Measurements from ENCODE around the gene COL4A2. TPM values are rescaled to one million over a fixed set of nuclear protein-coding genes. Genes with fewer than 3 reads are reported as not detected.

COL4A2 gene
- total RNA-seq, 2 experiments from 2014 or later, result not detected

GRCh38 chr13:110519506-110519905, 212.4 kb downstream of the COL4A2 start:
- POLR2A ChIA-PET, result no interaction called here

GRCh38 chr13:110520431-110521295, 213.6 kb downstream of the COL4A2 start:
- ChIA-PET POLR2A (no interaction called here), CTCF (interaction anchor here (1.1 kb wide), 1 partner anchor 291 kb away, joined by 3 read pairs; no protein-coding TSS in a partner anchor)
- H3K27me3 Mint-ChIP-seq, result no peaks in the 10 kb centered on the region
- no peak for DNase-seq
- peaks cover 1% of the 10 kb centered on the region for H3K36me3 Mint-ChIP-seq (ENCODE audit: low read depth)
- H3K4me3 Mint-ChIP-seq, result no peak overlapping the region
- H3K9me3 Mint-ChIP-seq, result no peaks in the 10 kb centered on the region
- H3K27ac Mint-ChIP-seq, result no peak overlapping the region
- H3K4me1 Mint-ChIP-seq, result peaks cover 41% of the 10 kb centered on the region

More at GRCh38 chr13:110519506-110519905, 212.4 kb downstream of the COL4A2 start:
- CTCF ChIA-PET, result interaction anchor here (1.0 kb wide), 1 partner anchor 11 kb away, joined by 3 read pairs; no protein-coding TSS in a partner anchor
- Mint-ChIP-seq H3K27me3 (no peaks in the 10 kb centered on the region), H3K4me1 (peaks cover 38% of the 10 kb centered on the region), H3K27ac (no peak overlapping the region), H3K4me3 (no peak overlapping the region), H3K9me3 (no peaks in the 10 kb centered on the region), H3K36me3 (ENCODE audit: low read depth) (peaks cover 1% of the 10 kb centered on the region)
- no peak for DNase-seq

- peaks cover 42% of the 10 kb centered on the region for H3K4me1 Mint-ChIP-seq
- H3K9me3 Mint-ChIP-seq, result no peaks in the 10 kb centered on the region
- ChIA-PET CTCF (interaction anchor here (0.6 to 1.1 kb wide), 2 partner anchors 13 to 291 kb away, joined by 3 read pairs; no protein-coding TSS in a partner anchor), POLR2A (no interaction called here)
- H3K36me3 Mint-ChIP-seq (ENCODE audit: low read depth), result peaks cover 1% of the 10 kb centered on the region
- H3K27me3 Mint-ChIP-seq, result no peaks in the 10 kb centered on the region
- no peak overlapping the region for H3K4me3 Mint-ChIP-seq
- H3K27ac Mint-ChIP-seq, result no peak overlapping the region
- no peak for DNase-seq
Measured at GRCh38 chr13:110521296-110521680, 214.2 kb downstream of the COL4A2 start.

GRCh38 chr13:110521946-110522345, 214.9 kb downstream of the COL4A2 start:
- no peaks in the 10 kb centered on the region for H3K9me3 Mint-ChIP-seq
- H3K36me3 Mint-ChIP-seq (ENCODE audit: low read depth), result peaks cover 1% of the 10 kb centered on the region
- no peaks in the 10 kb centered on the region for H3K27me3 Mint-ChIP-seq
- H3K27ac Mint-ChIP-seq, result no peak overlapping the region
- POLR2A ChIA-PET, result no interaction called here
- no peak for DNase-seq
- CTCF ChIA-PET, result interaction anchor here (0.6 to 1.1 kb wide), 2 partner anchors 12 to 290 kb away, joined by 3 read pairs; no protein-coding TSS in a partner anchor
- H3K4me1 Mint-ChIP-seq, result peaks cover 43% of the 10 kb centered on the region
- H3K4me3 Mint-ChIP-seq, result no peak overlapping the region

GRCh38 chr13:110522721-110523120, 215.6 kb downstream of the COL4A2 start:
- CTCF ChIA-PET, result no interaction called here
- POLR2A ChIA-PET, result interaction anchor here (0.6 kb wide), 1 partner anchor 193 kb away, joined by 11 read pairs; no protein-coding TSS in a partner anchor
- Mint-ChIP-seq H3K9me3 (no peaks in the 10 kb centered on the region), H3K27me3 (no peaks in the 10 kb centered on the region), H3K4me3 (no peak overlapping the region), H3K36me3 (ENCODE audit: low read depth) (peaks cover 1% of the 10 kb centered on the region), H3K27ac (no peak overlapping the region), H3K4me1 (peaks cover 43% of the 10 kb centered on the region)
- no peak for DNase-seq

- H3K9me3 Mint-ChIP-seq, result no peaks in the 10 kb centered on the region
- CTCF ChIA-PET, result no interaction called here
- H3K4me1 Mint-ChIP-seq, result peaks cover 43% of the 10 kb centered on the region
- POLR2A ChIA-PET, result no interaction called here
- no peak overlapping the region for H3K4me3 Mint-ChIP-seq
- no peak overlapping the region for H3K27ac Mint-ChIP-seq
- H3K27me3 Mint-ChIP-seq, result no peaks in the 10 kb centered on the region
- peaks cover 1% of the 10 kb centered on the region for H3K36me3 Mint-ChIP-seq (ENCODE audit: low read depth)
- DNase-seq, result no peak
Measured at GRCh38 chr13:110523180-110523579, 216.1 kb downstream of the COL4A2 start.

GRCh38 chr13:110523838-110524540, 216.9 kb downstream of the COL4A2 start:
- H3K27ac Mint-ChIP-seq, result peak overlapping the region; percentile 79
- POLR2A ChIA-PET, result no interaction called here
- peaks cover 1% of the 10 kb centered on the region for H3K36me3 Mint-ChIP-seq (ENCODE audit: low read depth)
- no peak for DNase-seq
- peak overlapping the region; percentile 1 for H3K4me3 Mint-ChIP-seq
- CTCF ChIA-PET, result no interaction called here
- H3K27me3 Mint-ChIP-seq, result no peaks in the 10 kb centered on the region
- H3K9me3 Mint-ChIP-seq, result peaks cover 3% of the 10 kb centered on the region
- peaks cover 43% of the 10 kb centered on the region for H3K4me1 Mint-ChIP-seq

GRCh38 chr13:110524541-110525257, 217.6 kb downstream of the COL4A2 start:
- ChIA-PET CTCF (no interaction called here), POLR2A (no interaction called here)
- H3K27me3 Mint-ChIP-seq, result no peaks in the 10 kb centered on the region
- H3K4me3 Mint-ChIP-seq, result peak overlapping the region; percentile 1
- H3K9me3 Mint-ChIP-seq, result peaks cover 7% of the 10 kb centered on the region
- DNase-seq, result peak; percentile 46
- peak overlapping the region; percentile 79 for H3K27ac Mint-ChIP-seq
- H3K4me1 Mint-ChIP-seq, result peaks cover 43% of the 10 kb centered on the region
- H3K36me3 Mint-ChIP-seq (ENCODE audit: low read depth), result peaks cover 1% of the 10 kb centered on the region

GRCh38 chr13:110525328-110526319, 218.5 kb downstream of the COL4A2 start:
- Mint-ChIP-seq H3K27me3 (no peaks in the 10 kb centered on the region), H3K4me3 (no peak overlapping the region), H3K36me3 (ENCODE audit: low read depth) (no peaks in the 10 kb centered on the region), H3K4me1 (peaks cover 40% of the 10 kb centered on the region), H3K27ac (no peak overlapping the region), H3K9me3 (peaks cover 7% of the 10 kb centered on the region)
- peak; percentile 24 for DNase-seq
- CTCF ChIA-PET, result interaction anchor here (1.1 kb wide), 1 partner anchor 12 kb away, joined by 3 read pairs; no protein-coding TSS in a partner anchor
- POLR2A ChIA-PET, result no interaction called here

- Mint-ChIP-seq H3K36me3 (ENCODE audit: low read depth) (no peaks in the 10 kb centered on the region), H3K27me3 (no peaks in the 10 kb centered on the region), H3K27ac (no peak overlapping the region), H3K4me3 (no peak overlapping the region), H3K4me1 (peaks cover 32% of the 10 kb centered on the region), H3K9me3 (peaks cover 7% of the 10 kb centered on the region)
- no peak for DNase-seq
- POLR2A ChIA-PET, result no interaction called here
- CTCF ChIA-PET, result interaction anchor here (0.6 to 1.5 kb wide), 2 partner anchors 19 to 417 kb away, joined by 3 read pairs; no protein-coding TSS in a partner anchor
Measured at GRCh38 chr13:110528371-110528770, 221.3 kb downstream of the COL4A2 start.

GRCh38 chr13:110528911-110529310, 221.8 kb downstream of the COL4A2 start:
- DNase-seq, result no peak
- ChIA-PET CTCF (interaction anchor here (0.6 kb wide), 1 partner anchor 417 kb away, joined by 3 read pairs; no protein-coding TSS in a partner anchor), POLR2A (no interaction called here)
- Mint-ChIP-seq H3K9me3 (peaks cover 7% of the 10 kb centered on the region), H3K4me1 (peaks cover 27% of the 10 kb centered on the region), H3K4me3 (no peak overlapping the region), H3K27ac (no peak overlapping the region), H3K36me3 (ENCODE audit: low read depth) (no peaks in the 10 kb centered on the region), H3K27me3 (no peaks in the 10 kb centered on the region)

All from activated CD4-positive, alpha-beta T cell treated with anti-CD3 and anti-CD28 coated beads, Interleukin-2, amount 10 ng/mL, durations not matched to agents 7 days and 5 days (primary cell).